Measurements from ENCODE around the gene PIK3C2B. TPM values are rescaled to one million over a fixed set of nuclear protein-coding genes. Genes with fewer than 3 reads are reported as not detected.

The PIK3C2B gene
- total RNA-seq, 2 donors from 2014 or later: 21.2 to 21.7 TPM

GRCh38 chr1:204513117-204513716 is 18.6 kb upstream of the PIK3C2B start:
- intact Hi-C loops (cut with DNase I): no loop called here
- ATAC-seq: no peak

GRCh38 chr1:204511366-204511765 is 16.8 kb upstream of the PIK3C2B start:
- DNase-seq (no peak), ATAC-seq (no peak)
- intact Hi-C loops (cut with DNase I): no loop called here

More at GRCh38 chr1:204513117-204513716, 18.6 kb upstream of the PIK3C2B start:
- no peak for DNase-seq

GRCh38 chr1:204509186-204509635 is 14.6 kb upstream of the PIK3C2B start:
- no peak for ATAC-seq
- intact Hi-C loops (cut with DNase I): no loop called here
- DNase-seq: no peak

GRCh38 chr1:204507317-204508105 is 12.9 kb upstream of the PIK3C2B start:
- DNase-seq (no peak), ATAC-seq (peak; percentile 23 to 24)
- intact Hi-C loops (cut with DNase I): no loop called here

- ATAC-seq: peak; percentile 91 to 92
- DNase-seq: peak; percentile 79
- intact Hi-C loops (cut with DNase I): no loop called here
These were observed 12.3 kb upstream of the PIK3C2B start for GRCh38 chr1:204506969-204507316.

GRCh38 chr1:204506201-204506968 is 11.8 kb upstream of the PIK3C2B start:
- intact Hi-C loops (cut with DNase I): no loop called here
- ATAC-seq: peak; percentile 77 to 94

GRCh38 chr1:204505674-204506200 is 11.1 kb upstream of the PIK3C2B start:
- ATAC-seq (no peak), DNase-seq (no peak)
- intact Hi-C loops (cut with DNase I): no loop called here

More at GRCh38 chr1:204506201-204506968, 11.8 kb upstream of the PIK3C2B start:
- peak; percentile 73 for DNase-seq

GRCh38 chr1:204503913-204504519 is 9.4 kb upstream of the PIK3C2B start:
- ATAC-seq (no peak), DNase-seq (no peak)
- intact Hi-C loops (cut with DNase I): loop anchor here (5.0 kb wide), 2 partner anchors 57 to 72 kb away; no protein-coding TSS in a partner anchor

- intact Hi-C loops (cut with DNase I): loop anchor here (5.0 kb wide), 2 partner anchors 56 to 71 kb away; no protein-coding TSS in a partner anchor
- ATAC-seq: no peak
- DNase-seq: no peak
These were observed 8.7 kb upstream of the PIK3C2B start for GRCh38 chr1:204503122-204503912.

GRCh38 chr1:204502241-204502640 is 7.6 kb upstream of the PIK3C2B start:
- ATAC-seq: no peak
- no peak for DNase-seq
- intact Hi-C loops (cut with DNase I): loop anchor here (5.0 kb wide), 2 partner anchors 55 to 70 kb away; no protein-coding TSS in a partner anchor

- intact Hi-C loops (cut with DNase I): loop anchor here (5.0 kb wide), 2 partner anchors 52 to 67 kb away; no protein-coding TSS in a partner anchor
- ATAC-seq: no peak
- no peak for DNase-seq
These were observed 5.2 kb upstream of the PIK3C2B start for GRCh38 chr1:204499511-204500468.

- DNase-seq (no peak), ATAC-seq (no peak)
- intact Hi-C loops (cut with DNase I): no loop called here
These were observed 4.4 kb upstream of the PIK3C2B start for GRCh38 chr1:204498981-204499380.

- intact Hi-C loops (cut with DNase I): loop anchor here in 1 of 2 donors (2.0 kb wide), 1 partner anchor 49 kb away; no protein-coding TSS in a partner anchor
- no peak for ATAC-seq
- DNase-seq: no peak
These were observed 1.2 kb upstream of the PIK3C2B start for GRCh38 chr1:204495777-204496176.

GRCh38 chr1:204495078-204495753 is 611 bp upstream of the PIK3C2B start:
- no peak for DNase-seq
- intact Hi-C loops (cut with DNase I): loop anchor here in 1 of 2 donors (2.0 kb wide), 1 partner anchor 48 kb away; no protein-coding TSS in a partner anchor

GRCh38 chr1:204493984-204494280 is 673 bp downstream of the PIK3C2B start:
- intact Hi-C loops (cut with DNase I): loop anchor here in 1 of 2 donors (2.0 kb wide), 1 partner anchor 47 kb away; no protein-coding TSS in a partner anchor
- DNase-seq (peak; percentile 69), ATAC-seq (peak; percentile 74 to 76)

More at GRCh38 chr1:204495078-204495753, 611 bp upstream of the PIK3C2B start:
- ATAC-seq: no peak

Measured in left cardiac atrium (tissue), 4 donors.